Coronary artery (tissue), 2 donors: Measurements from ENCODE around the gene CEP19.

Source experiments
- DNase-seq: peaks from one replicate; pipeline ENCODE4 v3.0.0-alpha.2; 2017; ENCODE audit warnings: low spot score
- H3K27ac ChIP-seq, 2 donors: fragments of 200-600 bp; sonication (generic); one replicate each; pipeline ENCODE4 v1.5.1; 2016 to 2019
- H3K4me3 ChIP-seq: fragments of 200-600 bp; sonication (generic); 2 replicates; pipeline ENCODE4 v1.5.1; 2016; ENCODE audit warnings: mild to moderate bottlenecking, moderate library complexity
- TF ChIP-seq, protein P1 (sequence below): fragments of 200-600 bp; sonication (generic); IDR thresholded peaks from one replicate; pipeline ENCODE4 v1.5.1; 2019; ENCODE audit warnings: antibody characterized with exemption

CEP19 gene

DNA sequence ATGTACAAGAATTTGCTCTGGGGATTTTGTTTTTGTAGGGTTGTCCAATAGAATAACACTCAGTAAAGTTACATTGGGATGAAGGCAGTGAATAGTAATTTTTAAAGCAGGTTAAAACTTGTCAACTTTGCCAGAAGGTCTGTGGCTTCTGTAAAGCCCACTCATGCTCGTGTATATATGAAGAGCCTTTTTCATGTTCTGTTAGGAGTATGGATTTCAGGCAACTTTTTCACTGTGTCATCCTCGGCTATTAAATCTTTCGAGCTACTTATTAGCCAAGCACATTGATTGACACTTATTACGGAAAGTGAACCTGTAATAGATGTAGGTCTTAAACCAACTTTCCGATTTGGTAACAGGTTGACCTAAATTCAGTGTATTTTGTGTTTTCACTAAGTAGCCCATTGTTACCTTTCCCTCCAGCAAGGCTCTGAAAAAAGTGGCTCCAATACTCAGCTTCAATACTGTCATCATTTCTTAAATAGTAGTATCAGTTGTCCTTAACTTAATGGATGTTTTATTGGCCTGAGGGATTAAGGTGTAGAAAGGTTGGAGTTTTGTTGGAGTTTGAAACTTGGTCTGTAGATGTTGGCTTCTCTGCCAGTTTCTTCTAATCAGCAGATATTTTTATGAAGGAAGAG is 29.3 kb upstream of the CEP19 start:
- peak overlapping the region; percentile 97 to 98 for H3K27ac ChIP-seq
- TF ChIP-seq, protein P1, sequence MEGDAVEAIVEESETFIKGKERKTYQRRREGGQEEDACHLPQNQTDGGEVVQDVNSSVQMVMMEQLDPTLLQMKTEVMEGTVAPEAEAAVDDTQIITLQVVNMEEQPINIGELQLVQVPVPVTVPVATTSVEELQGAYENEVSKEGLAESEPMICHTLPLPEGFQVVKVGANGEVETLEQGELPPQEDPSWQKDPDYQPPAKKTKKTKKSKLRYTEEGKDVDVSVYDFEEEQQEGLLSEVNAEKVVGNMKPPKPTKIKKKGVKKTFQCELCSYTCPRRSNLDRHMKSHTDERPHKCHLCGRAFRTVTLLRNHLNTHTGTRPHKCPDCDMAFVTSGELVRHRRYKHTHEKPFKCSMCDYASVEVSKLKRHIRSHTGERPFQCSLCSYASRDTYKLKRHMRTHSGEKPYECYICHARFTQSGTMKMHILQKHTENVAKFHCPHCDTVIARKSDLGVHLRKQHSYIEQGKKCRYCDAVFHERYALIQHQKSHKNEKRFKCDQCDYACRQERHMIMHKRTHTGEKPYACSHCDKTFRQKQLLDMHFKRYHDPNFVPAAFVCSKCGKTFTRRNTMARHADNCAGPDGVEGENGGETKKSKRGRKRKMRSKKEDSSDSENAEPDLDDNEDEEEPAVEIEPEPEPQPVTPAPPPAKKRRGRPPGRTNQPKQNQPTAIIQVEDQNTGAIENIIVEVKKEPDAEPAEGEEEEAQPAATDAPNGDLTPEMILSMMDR, result no peak
- peak overlapping the region; percentile 88 for H3K4me3 ChIP-seq
- no peak for DNase-seq

DNA sequence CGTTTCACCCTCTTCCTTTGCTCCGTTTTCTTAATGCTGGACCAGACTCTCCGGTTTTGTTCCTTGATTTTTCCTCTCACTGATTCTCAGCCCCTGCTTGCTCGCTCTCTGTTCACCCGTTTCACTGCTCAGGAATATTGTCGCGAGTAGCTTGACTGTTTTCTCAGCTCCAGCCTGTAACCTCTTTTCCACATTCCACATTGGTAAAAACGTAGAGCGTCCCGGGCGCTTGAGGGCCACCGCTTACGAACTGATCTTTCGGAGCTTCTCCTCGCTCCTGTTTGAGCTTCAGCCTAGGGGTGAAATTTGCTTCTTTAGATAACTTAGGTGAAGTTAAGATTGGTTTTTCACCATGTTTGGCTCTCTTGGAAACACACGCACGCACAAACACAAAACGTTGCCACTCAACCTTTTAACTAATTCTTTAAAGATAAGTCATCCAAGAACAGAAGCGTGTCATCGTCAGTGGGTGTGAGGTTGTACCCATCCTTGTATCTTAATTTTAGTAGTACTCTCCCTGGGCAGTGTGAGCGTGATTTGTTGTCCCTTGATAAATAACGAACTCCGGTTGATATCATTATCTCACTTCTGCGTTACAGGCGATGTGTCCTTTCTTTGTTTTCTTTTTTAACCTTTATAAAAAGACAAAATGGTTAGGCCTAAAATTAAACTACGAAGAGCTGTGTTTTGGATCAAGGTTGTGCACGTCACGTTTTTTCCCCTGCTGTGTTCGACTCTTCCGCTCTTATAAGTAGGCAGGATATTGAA is 28.6 kb upstream of the CEP19 start:
- Histone ChIP-seq H3K27ac (peak overlapping the region; percentile 97 to 98), H3K4me3 (peak overlapping the region; percentile 88)
- TF ChIP-seq, protein P1, result no peak
- no peak for DNase-seq

DNA sequence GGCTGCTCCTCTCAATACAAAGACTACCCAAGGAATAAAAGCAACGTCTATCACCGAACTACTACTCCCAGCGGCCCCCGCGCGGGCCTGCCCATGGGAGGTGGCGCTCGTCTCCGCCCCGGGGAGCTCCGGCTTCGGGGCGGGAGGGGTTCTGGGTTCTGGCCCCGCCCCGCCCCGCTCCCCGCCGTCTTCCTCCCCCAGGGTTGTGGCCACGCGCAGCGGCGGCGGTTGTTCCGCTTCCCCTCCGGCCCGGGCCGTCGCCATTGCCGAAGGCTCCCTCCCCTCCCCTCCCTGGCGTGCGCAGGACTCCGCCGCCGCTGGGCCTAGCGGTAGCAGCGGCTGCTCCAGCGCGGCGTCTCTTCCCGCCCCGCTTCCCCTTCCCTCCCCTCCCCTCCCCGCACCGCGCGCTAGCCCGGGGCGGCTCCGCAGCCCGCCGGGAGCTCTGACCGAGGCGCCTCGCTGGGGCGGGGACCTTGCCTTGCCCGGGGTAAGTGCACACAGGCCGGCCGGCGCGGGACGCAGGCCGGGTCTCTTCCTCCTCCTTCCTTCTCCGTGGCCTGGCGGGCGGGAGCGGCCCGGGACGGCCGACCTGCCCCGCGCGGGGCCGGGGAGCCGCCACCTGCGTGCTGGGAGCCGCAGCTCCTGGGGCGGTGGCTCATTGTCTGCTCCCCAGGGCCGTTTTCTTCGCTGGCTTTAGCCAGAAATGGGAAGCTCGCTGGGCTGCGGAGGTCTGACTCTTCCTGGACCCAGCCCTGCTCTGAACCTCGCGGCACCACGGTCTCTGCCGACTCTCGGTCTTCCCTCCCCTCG is 27.8 kb upstream of the CEP19 start, which contains the start of gene PAK2:
Gene PAK2 (plus strand): TSS at position 187 of the 810 bp plus-strand sequence. CDS start 42,790 bp downstream, outside the sequence.
- H3K4me3 ChIP-seq, result peak within 1 kb of the TSS; percentile 88
- DNase-seq, result peak; percentile 93
- H3K27ac ChIP-seq, result peak within 1 kb of the TSS; percentile 97 to 98
- TF ChIP-seq, protein P1, result no peak

DNA sequence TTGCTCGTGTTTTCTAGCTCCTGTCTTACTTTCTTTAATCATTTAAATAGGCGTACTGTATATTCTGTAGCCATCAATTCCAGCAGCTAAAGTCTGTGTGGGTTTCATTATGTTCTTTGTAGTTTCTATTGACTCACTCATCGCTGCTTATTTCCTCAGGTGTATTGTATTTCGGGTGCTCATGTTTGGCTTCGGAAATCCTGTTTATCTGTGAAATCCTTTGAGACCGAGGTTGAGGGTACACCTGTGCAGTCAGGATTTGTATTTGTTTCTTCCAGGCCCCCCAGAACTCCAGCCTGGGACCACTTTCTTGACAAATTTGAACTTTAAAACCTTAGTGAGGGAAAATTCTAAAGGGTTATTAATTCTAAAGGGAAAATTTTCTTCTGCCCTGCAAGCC is 25.6 kb upstream of the CEP19 start:
- no peak for DNase-seq
- Histone ChIP-seq H3K4me3 (no peak overlapping the region), H3K27ac (no peak overlapping the region)
- TF ChIP-seq, protein P1, result no peak

DNA sequence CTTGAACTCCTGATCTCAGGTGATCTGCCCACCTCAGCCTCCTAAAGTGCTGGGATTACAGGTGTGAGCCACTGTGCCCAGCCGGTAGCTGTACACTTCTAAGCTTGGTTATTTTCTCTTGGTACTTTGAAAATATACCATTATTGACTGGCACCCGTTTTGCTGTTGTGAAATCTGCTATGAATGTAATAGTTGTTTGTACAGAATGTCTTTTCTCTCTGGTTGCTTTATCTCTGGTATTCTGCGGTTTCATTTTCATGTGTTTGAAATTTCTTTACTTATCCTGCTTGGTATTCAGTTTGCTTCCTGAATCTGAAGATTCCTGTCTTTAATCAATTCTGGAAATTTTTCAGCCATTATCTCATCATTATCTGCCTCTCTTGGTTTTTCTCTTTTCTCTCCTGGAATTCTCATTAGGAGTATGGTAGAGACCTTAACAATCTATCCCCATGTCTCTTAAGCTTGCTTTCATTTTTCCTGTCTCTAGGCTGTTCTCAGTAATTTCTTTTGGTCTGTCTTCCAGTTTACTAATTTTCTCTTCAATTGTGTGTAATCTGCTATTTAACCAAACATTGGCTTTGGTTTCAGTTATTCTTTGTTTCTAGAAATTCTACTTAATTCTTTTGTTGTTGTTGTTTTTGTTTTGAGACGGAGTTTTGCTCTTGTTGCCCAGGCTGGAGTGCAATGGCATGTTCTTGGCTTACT is 24.8 kb upstream of the CEP19 start:
- no peak for DNase-seq
- no peak overlapping the region for H3K4me3 ChIP-seq
- TF ChIP-seq, protein P1, result no peak
- no peak overlapping the region for H3K27ac ChIP-seq

DNA sequence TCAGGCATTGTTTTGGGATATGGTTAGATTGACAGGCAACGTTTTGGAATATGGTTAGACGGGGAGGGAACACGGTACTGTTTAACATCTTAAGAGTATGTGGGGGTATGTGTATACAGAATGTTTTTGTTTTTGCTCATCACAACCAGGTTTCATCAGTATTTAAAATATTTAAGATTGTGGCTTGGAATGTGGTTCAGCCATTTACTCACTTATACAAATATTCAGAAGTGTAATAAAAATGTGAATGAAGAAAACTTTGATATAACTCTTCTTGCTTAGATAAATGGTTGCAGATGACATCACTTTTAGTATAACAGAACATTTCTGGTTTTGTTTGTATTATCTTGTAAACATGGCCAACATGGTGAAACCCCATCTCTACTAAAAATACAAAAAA is 23.7 kb upstream of the CEP19 start:
- H3K27ac ChIP-seq, result no peak overlapping the region
- TF ChIP-seq, protein P1, result no peak
- H3K4me3 ChIP-seq, result no peak overlapping the region
- DNase-seq, result no peak
